Inflammatory macrophage treated with lipopolysaccharide for 4 hours (primary cell): Measurements from ENCODE around the gene BCAR3.
A peak's percentile ranks its signal among the peaks of the same experiment; 100 is the strongest.
"Not testable (repeated sequence)": the region's sequence is repeated elsewhere in the genome, so short reads cannot be mapped to it uniquely, and the experiment has no call there.

Experiments used
- DNase-seq: peaks from one replicate; pipeline ENCODE4 v3.0.0-alpha.2; 2020

The BCAR3 gene

GRCh38 chr1:93687542-93687941 lies 5.9 kb upstream of the BCAR3 start:
- DNase-seq = no peak

GRCh38 chr1:93686504-93687250 lies 5.0 kb upstream of the BCAR3 start:
- no peak for DNase-seq

- peak; percentile 39 for DNase-seq
Measured at GRCh38 chr1:93685918-93686317, 4.3 kb upstream of the BCAR3 start.

DNA sequence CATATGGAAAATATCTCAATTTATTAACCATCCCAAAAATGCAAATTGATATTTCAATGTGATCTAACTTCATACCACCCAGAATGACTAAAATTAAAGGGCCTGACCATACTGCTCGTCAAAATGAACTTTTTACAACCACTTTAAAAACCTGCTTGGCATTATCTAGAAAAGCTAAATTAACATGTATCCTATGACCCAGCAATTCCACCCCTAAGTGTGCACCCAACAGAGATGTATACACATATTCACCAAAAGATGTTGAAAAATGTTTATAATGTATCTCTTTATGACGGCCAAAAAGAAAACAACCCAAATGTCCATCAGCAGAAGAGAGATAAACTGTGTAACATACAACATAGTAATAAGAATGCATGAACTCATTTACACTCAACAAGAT lies 1.6 kb upstream of the BCAR3 start:
- DNase-seq = no peak

GRCh38 chr1:93681989-93682412 lies 364 bp upstream of the BCAR3 start:
- DNase-seq = no peak

GRCh38 chr1:93680420-93681100 lies 1.1 kb downstream of the BCAR3 start:
- peak; percentile 78 for DNase-seq

GRCh38 chr1:93680076-93680419 lies 1.6 kb downstream of the BCAR3 start:
- no peak for DNase-seq

GRCh38 chr1:93679546-93679945 lies 2.1 kb downstream of the BCAR3 start:
- no peak for DNase-seq

DNA sequence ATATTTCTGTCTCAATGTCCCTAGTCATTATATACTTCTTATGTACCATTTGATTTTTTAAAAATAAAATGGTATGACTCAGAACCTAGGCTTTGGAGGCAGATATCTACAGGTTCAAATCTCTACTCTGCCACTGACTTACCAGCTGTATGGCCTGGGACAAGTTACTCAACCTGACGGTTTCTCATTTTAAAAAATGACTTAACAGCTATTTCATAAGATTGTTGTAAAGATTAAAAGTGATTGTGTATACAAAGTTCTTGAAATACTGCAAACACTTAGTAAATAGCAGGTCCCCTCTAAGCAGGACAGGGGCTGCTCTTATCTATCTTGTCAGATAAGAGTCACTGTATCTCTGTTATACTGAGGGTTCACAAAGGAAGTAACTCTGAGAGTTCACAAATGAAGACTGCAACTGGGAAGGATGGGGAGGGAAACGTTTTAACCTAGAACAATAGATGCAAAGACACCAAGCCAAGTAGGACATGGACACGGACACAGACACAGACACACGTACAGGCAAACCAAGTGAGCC lies 2.6 kb downstream of the BCAR3 start:
- DNase-seq = peak; percentile 57

DNA sequence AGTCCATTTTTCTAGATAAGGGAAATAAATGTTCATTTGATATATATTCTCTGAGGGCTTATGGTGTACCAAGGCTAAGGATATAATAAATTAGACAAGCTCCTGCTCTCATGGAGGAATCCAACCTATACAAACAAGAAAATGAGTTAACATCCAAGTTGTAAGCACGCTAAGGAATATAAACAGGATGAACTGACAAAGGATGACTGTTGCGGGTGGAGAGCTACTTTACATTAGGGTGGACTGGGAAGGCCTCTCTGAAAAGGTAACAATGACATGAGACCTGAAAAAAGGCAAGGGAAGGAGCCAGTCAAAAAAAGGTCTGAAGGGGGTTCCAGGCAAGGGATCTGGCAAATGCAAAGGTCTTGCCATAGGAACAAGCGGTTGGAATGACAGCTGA lies 3.1 kb downstream of the BCAR3 start:
- no peak for DNase-seq

DNA sequence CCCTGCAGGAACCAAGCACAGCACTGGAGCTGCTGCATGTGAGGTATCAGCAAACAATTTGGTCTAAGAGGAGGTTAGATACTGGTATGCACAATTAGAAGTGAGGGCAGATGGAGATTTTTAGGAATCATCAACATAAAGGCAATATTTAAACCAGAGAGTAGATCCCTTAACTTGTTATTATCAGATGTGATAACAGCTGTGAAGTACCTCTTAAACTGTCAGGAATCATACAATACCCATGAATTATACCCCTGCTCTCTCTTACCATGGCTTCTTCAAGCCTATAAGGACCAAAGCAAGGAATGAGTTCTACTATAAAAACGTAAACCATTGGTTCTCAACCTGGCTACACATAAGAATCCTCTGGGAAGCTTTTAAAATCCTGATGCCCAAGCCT lies 3.9 kb downstream of the BCAR3 start:
- no peak for DNase-seq

GRCh38 chr1:93676427-93676826 lies 5.2 kb downstream of the BCAR3 start:
- DNase-seq = no peak

DNA sequence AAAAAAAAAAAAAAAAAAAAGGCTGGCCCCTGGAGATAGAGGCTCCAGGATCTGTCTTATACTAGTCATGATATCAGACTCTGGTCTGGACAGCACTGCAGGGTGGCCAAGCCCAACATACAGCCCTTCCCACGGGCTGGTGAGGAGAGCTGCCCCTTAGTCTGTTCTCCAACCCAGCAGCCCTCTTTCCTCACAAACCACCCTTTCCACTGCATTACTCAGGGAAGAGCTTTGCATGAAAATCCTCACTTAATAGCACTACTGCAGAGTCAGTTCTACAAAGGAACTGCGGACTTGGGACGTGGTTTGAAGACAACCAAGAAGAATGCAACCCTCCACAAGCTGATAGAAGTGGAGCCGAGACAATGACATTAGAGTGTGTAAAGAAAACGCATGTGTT lies 5.7 kb downstream of the BCAR3 start:
- DNase-seq = no peak

GRCh38 chr1:93675271-93675670 lies 6.4 kb downstream of the BCAR3 start:
- no peak for DNase-seq

DNA sequence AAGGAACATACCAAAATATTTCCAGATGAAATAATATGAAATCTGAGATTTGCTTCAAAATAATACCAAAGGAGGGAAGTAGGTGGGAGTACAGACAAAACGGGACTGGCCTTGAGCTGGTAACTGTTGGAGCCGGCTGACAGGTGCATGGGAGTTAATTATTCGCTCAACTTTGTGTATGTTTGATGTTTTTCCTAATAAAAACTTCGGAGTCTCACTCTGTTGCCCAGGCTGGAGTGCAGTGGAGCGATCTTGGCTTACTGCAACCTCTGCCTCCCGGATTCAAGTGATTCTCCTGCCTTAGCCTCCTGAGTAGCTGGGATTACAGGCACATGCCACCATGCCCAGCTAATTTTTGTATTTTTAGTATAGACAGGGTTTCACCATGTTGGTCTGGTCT lies 7.6 kb downstream of the BCAR3 start:
- not testable (repeated sequence) for DNase-seq

DNA sequence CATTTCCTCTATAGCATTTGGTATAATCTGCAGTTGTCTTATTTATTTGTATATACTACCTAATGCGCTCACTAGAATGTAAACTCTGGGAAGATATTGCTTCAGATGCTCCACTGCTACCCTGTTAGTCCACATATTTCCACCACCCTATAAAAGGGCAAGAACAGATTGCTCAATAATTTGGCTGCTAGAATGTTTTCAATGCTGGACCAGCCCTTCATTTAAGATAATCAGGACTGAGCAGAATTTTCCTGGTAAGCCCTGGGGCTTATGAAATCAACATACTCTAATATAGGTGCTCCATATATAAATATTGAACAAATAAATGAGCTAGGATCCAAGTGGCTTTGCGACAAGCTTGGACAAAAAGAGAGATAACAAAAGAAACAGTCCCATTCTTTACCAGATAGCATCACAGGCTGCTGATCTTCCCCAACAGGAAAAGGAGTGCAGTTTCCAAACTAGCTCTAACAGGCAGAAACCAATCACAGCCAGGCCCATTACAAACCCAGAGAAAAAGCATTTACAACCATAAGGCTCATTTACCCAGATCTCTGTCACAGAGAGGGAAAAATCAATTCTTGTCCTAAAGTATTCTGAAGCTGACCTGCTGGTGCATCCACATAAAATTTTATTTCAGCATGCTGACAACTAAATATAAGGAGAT lies 8.3 kb downstream of the BCAR3 start:
- no peak for DNase-seq

- no peak for DNase-seq
Measured at GRCh38 chr1:93672477-93673162, 9.0 kb downstream of the BCAR3 start.

DNA sequence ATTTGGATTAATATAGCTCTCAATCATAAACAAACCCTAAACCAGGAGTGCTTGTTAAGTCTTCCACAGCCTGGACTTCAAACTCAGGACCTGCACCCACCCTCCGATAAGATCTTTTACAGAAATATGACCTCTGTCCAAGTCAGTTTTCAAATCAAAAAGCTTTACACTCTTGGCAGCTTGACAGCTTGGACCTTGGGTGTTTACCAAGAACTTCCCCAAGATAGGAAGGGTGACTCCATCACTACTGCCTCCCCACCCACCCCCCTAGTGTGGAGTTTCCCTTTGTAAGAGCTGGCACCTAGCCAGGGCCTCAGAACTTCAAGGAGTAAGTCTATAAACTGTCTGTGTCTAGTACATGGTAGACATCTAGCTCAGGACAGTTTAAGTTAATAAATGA lies 9.6 kb downstream of the BCAR3 start:
- peak; percentile 93 for DNase-seq

DNA sequence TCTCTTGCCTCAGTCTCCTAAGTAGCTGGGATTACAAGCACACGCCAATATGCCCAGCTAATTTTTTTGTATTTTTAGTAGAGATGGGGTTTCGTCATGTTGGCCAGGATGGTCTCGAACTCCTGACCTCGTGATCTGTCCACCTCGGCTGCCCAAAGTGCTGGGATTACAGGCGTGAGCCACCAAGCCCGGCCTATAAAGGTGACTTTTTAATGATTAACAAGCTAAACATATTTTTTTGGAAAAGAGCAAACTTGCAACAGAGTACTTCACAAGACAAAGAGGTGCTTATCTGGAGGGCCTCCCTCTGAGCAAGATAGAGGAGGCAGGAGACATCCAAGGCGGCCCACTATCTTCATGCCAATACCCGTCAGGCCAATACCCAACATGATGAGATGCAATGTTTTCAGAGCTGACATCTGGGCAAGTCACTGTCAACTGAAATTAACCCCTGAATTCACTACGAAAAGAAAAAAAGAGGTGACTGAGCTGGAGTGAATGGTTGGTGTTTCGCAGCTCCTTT lies 10.5 kb downstream of the BCAR3 start:
- DNase-seq = no peak

DNA sequence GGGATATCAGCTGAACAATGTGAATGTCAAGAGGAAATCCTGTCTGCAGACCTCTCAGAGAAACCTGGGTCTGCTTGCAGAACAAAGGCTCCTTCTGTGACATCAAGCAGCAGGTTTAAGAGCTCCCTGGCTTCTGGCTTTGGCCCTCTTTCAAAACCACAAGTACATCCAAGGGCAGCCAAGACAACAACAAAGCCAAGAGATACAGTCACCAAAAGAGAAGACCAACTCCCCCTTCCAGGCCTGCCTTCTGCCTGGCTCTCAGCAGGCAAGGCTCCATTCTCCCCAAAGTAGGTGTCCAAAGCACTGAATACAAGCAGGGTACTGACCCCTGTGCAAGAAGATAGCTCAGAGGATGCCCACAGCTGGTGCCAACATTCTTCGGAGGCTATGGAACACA lies 11.5 kb downstream of the BCAR3 start:
- no peak for DNase-seq

DNA sequence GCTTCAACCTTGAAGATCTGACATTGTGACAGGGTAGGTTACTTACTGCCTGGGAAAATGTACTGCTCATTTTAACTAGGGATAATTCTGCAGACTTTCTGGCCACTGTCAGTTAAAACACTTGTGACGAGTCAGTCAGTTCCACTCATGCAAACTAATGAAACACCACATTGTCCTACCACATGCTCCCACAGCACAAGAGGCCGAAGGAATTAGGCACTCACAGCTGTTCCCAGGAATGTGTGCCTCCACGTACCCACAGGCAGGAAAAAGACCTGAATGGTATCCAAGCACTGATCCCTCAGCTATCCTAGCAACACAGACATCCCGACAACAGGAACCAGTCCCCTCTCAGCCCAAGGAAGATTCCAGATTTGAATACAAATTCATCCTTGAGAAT lies 12.3 kb downstream of the BCAR3 start:
- DNase-seq = no peak

DNA sequence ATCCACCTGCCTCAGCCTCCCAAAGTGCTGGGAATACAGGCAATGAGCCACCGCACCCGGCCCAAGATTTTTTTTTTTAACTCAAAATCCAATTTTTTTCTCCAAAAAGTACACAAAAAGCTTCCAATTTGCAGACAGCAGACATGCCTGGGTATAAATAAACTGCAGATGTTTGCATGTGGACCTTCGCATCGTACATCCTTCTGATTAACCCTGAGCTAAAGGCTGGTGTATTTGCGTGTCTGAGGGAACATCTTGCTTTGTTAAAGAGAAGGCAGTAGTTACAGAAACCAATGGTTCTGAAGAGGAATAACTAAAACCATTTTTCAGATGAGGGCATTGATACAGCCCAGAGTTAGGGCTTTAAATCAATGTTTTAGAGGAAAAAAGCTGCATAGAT lies 12.7 kb downstream of the BCAR3 start:
- no peak for DNase-seq

DNA sequence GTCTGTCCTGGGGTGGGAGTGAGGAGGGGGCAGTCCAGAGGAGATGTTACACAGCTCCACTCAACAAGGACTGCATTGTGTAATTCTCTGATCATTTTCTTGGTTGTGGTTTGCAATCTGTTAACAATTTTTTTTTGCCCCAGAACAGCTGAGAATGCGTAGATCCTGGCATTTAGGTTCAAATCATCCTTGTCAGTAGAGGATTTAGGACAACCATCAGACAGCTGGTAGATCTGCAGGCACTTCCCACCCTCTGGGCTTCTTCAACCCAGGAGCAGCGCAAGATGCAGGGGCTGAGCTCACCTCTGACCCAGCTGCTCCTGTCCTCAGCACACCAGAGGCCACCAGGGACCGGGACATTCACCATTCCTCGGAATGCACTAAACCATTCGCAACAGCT lies 13.5 kb downstream of the BCAR3 start:
- no peak for DNase-seq
